ENCODE results near the gene TMEM273.

Gene TMEM273

DNA sequence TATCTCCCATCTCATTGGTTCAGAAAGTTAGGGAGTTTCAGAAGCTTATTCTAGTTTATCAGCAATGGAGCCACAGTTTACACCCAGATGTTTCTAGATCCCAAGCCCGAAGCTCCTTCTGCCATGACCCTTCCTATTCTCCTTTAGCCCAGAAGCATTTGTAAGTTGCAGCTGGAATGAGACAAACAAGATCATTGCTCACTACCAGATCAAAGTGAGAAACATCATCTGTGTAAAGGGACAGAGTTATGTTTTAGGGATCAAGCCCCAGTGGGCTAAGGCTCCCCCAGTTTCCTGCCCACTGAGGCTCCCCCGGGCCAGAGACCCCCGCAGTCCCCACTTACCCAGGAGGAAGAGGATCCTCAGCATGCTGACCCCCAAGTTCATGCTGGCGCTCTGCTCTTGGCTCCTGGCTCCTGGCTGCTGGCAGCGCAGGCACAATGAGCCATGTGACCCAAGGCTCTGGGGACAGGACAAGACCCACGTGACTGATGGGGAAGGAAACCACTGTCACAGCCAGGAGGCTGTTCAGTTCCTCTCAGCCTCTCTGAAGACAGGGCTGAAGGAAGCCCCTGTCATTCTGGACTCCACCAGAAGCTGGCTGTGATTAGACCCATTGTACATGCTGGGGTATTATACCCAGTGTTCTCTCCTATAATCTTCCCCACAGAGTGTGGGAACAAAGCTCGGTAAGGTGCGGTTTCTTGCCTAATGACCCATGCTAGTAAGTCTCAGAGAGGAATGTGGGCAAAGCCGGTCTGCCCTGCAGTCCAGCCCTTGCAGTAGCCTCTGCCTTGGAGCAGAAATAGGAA, at the start of gene TMEM273:
Gene TMEM273 (minus strand): TSS at position 442 of the 812 bp plus-strand sequence. CDS start 55 bp downstream, at position 387.
- DNase-seq, result no peak

GRCh38 chr10:49237985-49238384, 49.8 kb upstream of the TMEM273 start:
- no peak for DNase-seq

DNA sequence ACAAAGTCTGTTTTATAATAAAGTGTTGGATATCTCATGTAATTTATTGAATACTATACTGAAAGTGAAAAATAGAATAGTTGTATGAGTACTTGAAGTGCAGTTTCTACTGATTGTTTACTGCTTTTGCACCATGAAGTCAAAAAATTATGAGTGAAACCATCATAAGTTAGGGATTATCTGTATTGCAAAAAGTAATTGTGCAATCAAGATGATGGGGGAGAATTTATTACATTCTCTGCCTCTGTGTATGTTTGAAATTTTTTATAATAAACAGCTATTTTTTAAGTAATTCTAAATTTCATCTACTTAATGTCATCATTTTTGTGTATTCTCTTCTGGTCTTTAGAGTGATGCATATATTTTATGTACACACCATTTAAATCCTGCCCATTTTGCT, 47.2 kb upstream of the TMEM273 start:
- no peak for DNase-seq

GRCh38 chr10:49231086-49231820, 43.1 kb upstream of the TMEM273 start:
- no peak for DNase-seq

DNA sequence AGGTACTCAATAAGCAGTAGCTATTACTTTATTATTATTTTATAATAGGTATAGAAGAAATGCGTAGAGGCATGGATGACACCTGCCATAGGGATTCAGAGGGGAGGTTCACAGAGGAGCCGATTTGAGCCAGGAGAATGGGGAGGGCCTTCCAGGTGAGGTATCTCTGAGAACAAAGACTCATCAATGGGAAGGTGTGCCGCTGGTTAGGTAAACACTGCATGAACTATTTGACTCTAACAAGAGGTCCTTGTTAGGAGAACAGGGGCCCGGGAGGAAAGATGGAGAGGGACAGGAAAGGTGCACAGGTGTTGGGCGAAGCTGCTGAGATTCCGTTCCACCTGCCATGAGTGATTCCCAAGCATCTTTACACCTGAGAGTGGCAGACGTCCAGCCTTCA, 41.8 kb upstream of the TMEM273 start:
- DNase-seq, result no peak

GRCh38 chr10:49228677-49229076, 40.5 kb upstream of the TMEM273 start:
- no peak for DNase-seq

- DNase-seq, result no peak
These were observed 39.2 kb upstream of the TMEM273 start for GRCh38 chr10:49227406-49227805.

- no peak for DNase-seq
These were observed 38.4 kb upstream of the TMEM273 start for GRCh38 chr10:49226594-49226993.

- no peak for DNase-seq
These were observed 37.2 kb upstream of the TMEM273 start for GRCh38 chr10:49225218-49225876.

DNA sequence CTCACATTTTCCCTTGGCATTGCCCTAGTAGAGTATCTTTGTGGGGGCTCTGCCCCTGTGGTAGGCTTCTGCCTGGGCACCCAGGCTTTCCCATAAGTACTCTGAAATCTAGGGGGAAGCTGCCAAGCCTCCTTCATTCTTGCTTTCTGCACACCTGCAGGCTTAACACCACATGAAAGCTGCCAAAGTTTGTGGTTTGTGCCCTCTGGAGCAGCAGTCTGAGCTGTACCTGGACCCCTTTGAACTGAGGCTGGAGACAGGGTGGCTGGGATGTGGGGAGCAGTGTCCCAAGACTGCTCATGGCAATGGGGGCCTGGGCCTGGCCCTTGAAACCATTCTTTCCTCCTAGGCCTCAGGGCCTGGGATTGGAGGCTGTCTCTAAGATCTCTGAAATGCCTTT, 35.0 kb upstream of the TMEM273 start:
- no peak for DNase-seq

DNA sequence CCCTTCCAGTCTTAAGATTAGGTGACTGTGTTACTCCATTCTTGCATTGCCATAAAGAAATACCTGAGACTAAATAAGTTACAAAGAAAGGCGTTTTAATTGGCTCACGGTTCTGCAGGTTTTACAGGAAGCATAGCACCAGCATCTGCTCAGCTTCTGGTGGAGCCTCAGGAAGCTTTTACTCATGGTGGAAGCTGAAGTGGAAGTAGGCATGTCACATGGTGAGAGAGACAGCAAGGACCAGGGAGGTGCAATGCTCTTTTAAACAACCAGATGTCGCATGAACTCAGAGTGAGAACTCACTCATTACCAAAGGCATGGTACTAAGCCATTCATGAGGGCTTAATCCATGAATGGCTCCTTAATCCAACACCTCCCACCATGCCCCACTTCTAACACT, 34.0 kb upstream of the TMEM273 start:
- DNase-seq, result no peak

GRCh38 chr10:49220679-49221078, 32.5 kb upstream of the TMEM273 start:
- no peak for DNase-seq

- no peak for DNase-seq
These were observed 31.8 kb upstream of the TMEM273 start for GRCh38 chr10:49220031-49220430.

DNA sequence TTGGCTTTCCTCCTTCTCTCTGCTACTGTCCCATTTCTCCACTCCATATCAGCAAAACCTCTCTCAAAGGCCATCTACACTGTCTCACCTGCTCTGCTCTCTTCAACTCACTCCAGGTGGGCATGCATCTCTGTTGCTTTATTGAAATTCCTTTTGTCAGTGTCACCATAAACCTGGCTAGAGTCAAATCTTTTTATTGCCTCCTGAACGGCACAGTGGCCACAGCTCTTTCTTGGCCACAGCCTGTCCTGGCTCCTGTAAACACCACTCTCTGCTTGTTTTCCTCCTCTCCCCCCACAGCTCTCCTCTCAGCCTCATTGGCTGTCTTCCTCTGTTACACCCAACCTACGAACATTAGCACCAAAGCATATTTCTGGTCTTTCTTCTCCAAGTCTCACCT, 31.1 kb upstream of the TMEM273 start:
- DNase-seq, result no peak

GRCh38 chr10:49218480-49218879, 30.3 kb upstream of the TMEM273 start:
- no peak for DNase-seq

DNA sequence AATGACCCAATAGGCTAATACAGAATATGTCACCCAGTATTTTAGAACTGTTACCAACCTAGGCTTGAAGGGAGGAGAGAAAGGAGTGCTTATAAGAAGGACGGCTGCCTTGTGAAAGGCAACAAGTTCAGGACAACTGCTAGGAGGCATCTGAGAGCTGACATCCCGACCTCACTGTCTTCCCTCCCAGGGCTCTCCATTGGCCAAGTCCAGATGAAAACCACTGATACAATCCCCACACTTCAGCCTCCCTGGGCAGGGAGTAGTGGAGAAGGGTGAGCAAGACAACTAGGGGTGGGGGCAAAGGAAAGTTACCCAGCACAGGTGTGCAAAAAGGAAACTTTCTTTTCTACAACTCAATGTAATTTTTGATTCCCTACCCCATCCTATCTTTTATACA, 29.5 kb upstream of the TMEM273 start:
- DNase-seq, result no peak

DNA sequence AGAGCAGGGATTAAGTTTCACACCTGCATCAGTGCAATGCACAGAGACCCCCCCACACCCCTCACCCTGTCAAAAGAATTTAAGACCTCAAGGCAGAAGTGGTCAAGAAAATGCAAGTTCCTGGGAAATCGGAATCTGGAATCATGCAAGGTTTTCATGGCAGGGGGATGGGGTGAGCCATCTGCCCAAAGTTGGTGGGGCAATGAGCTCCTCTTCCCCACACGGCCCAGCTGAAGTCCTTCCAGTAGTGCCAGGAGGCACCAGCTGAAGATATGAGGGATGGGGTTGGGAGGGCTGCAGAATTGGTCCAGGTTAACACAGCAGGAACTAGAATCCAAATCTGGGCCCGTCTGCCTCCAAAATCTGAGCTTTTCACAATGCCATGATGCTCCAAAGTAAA, 25.0 kb upstream of the TMEM273 start:
- no peak for DNase-seq

- DNase-seq, result no peak
These were observed 24.6 kb upstream of the TMEM273 start for GRCh38 chr10:49212783-49213182.

- DNase-seq, result no peak
These were observed 23.9 kb upstream of the TMEM273 start for GRCh38 chr10:49212076-49212475.

DNA sequence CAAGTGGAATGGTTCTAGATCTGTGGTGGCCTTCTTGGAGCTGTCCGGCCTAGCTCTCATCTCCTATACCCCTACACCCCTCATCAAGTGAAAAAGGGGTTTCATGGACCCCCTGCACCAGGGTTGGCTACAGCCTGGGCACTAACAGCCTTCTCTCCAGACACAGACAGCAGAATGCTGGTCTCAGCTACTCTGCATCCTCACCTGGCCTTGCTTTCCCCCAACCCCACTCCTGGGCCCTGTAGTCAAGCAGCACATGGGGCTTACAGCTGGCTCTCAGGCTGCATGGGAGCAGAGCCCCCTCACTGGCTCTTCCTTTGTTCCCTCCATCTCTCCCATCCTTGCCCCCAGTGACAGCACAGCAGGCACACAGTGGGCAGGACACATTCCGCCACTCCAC, 20.8 kb upstream of the TMEM273 start:
- no peak for DNase-seq

DNA sequence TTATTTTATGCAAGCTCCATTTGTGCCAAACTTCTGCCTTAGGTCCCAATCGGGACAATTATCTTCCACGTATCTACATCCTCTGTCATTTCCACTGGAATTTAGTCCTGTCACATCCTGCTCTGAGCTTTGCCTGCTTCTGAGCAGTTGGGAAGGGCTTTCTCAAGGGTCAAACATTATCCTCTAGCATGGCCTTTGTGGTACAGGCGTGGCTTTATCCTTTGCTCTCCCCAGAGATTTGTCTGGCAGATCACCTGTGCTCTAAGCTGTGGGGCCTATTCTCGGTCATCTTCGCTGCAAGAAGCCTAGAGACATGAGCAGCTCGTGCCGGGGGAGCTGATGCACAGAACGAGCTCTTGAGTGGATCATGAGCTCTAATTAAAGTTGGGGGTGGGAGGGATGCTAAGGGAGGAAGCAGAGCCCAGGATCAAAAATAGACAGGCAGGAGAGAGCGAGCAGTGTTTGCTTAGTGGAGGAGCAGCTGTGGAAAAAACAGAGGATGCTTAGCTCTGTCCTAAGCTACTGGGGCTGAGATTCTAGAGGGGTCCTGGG, 19.8 kb upstream of the TMEM273 start:
- no peak for DNase-seq

DNA sequence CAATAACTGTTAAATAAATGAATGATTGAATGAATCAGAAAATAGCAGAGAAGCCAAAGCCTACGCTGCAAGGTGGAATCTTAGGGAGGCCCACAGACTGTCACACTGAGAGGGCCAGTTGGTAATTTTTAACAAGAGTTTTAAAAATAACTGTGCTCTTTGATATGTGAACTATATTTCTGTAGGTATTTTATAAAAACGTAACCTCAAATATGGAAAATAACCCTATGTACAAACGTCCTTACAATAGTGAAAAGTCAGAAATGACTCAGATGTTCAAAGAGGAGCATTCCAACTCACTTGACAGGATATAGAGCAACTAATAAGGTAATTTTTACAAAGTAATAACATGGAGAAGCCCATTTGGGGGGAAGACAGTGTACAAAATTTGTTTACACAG, 18.9 kb upstream of the TMEM273 start:
- DNase-seq, result no peak

DNA sequence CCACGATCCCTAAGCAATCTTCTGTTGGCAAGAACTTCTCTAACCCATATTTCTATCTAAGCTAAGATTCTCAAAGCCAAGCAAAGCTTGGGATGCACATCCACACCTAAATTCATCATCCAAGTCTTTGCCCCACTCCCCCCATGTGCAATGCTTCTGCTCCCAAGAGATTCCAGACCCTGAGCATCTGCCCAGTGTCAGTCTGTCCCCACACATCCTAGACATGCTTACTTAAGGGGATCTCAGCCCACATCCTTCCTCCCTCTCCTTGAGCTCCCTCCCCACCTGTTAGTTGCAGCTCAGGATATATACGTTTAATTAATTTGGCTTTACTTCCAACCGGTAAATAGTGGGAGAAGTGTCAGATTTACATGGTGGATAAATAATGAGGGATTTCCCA, 17.0 kb upstream of the TMEM273 start:
- DNase-seq, result no peak

DNA sequence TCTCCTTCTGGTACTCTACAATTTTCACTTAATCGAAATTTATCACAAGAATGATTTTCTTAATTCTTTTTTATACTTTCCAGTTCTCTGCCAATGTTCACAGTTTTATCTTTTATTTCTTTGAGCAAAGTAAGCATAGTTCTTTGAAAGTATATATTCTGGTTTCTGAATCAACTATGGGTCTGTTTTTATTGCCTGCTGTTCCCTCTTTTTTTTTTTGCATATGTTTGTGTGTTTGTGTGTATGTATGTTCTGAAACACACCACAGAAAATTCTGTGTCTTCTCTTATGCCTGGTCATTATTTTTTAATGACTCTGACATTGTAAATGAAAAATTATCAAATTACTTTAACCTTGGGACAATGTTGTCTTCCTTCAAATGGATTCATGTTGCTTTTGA, 15.9 kb upstream of the TMEM273 start:
- no peak for DNase-seq

Data from stimulated activated CD4-positive, alpha-beta T cell treated with anti-CD3 and anti-CD28 coated beads, Interleukin-4, amount 100 ng/mL, for 1 hour (primary cell).